ENCODE data around the gene ADAMTS3. TPM values are rescaled to one million over a fixed set of nuclear protein-coding genes. Genes with fewer than 3 reads are reported as not detected.

ADAMTS3 gene
- total RNA-seq, 1 experiment from 2014 or later: 0.39 TPM

GRCh38 chr4:72606751-72607150 lies 37.7 kb upstream of the ADAMTS3 start:
- no peaks in the 10 kb centered on the region for H3K4me1 ChIP-seq (ENCODE audit: control insufficient read depth, insufficient read depth, low read length)
- ATAC-seq (no peak), DNase-seq (ENCODE audit: low read depth, low spot score) (no peak)
- H3K27ac ChIP-seq (ENCODE audit: low read length): no peak overlapping the region
- no peak overlapping the region for H3K4me3 ChIP-seq (ENCODE audit: low read depth in 2 of 2, low read length in 2 of 2)
- intact Hi-C loops (cut with micrococcal nuclease; ENCODE audit: unreplicated experiment) (no loop called here), in situ Hi-C loops (cut with HindIII; ENCODE audit: low pct_unique_long_range_greater_than_20kb, low sequenced_read_pairs) (no loop called here)
- no peaks in the 10 kb centered on the region for H3K27me3 ChIP-seq (ENCODE audit: control insufficient read depth, insufficient read depth, low read length)
- H3K9me3 ChIP-seq (ENCODE audit: control insufficient read depth, insufficient read depth, low read depth, low read length): no peaks in the 10 kb centered on the region
- no peaks in the 10 kb centered on the region for H3K36me3 ChIP-seq (ENCODE audit: control insufficient read depth, insufficient read depth, low read length)
- no TSS peak for BruUV-seq (replicated peaks)
- POLR2A ChIA-PET: no interaction called here
- no peak for TF ChIP-seq SIN3A (IDR thresholded peaks at IDR 0.05; ENCODE audit: borderline replicate concordance, insufficient read depth, low read depth, low read length)
- no peak for TF ChIP-seq POLR2AphosphoS5 (IDR thresholded peaks at IDR 0.05; ENCODE audit: low read depth, low read length)
- no peak for TF ChIP-seq CTCF (IDR thresholded peaks at IDR 0.05)
- no peak for TF ChIP-seq REST (IDR thresholded peaks at IDR 0.05; ENCODE audit: insufficient read depth in 1 of 2, low read depth in 2 of 2, low read length in 1 of 2)
- TF ChIP-seq TCF7L2 (IDR thresholded peaks at IDR 0.05; ENCODE audit: low read depth, low read length): no peak
- CTCF ChIA-PET: no interaction called here

- TF ChIP-seq REST (IDR thresholded peaks at IDR 0.05; ENCODE audit: insufficient read depth in 1 of 2, low read depth in 2 of 2, low read length in 1 of 2) (no peak), SIN3A (IDR thresholded peaks at IDR 0.05; ENCODE audit: borderline replicate concordance, insufficient read depth, low read depth, low read length) (no peak), CTCF (IDR thresholded peaks at IDR 0.05) (no peak), POLR2AphosphoS5 (IDR thresholded peaks at IDR 0.05; ENCODE audit: low read depth, low read length) (no peak), TCF7L2 (IDR thresholded peaks at IDR 0.05; ENCODE audit: low read depth, low read length) (no peak)
- BruUV-seq (replicated peaks): no TSS peak
- intact Hi-C loops (cut with micrococcal nuclease; ENCODE audit: unreplicated experiment) (no loop called here), in situ Hi-C loops (cut with HindIII; ENCODE audit: low pct_unique_long_range_greater_than_20kb, low sequenced_read_pairs) (no loop called here)
- CTCF ChIA-PET: no interaction called here
- H3K36me3 ChIP-seq (ENCODE audit: control insufficient read depth, insufficient read depth, low read length): no peaks in the 10 kb centered on the region
- H3K27me3 ChIP-seq (ENCODE audit: control insufficient read depth, insufficient read depth, low read length): no peaks in the 10 kb centered on the region
- H3K4me3 ChIP-seq (ENCODE audit: low read depth in 2 of 2, low read length in 2 of 2): no peak overlapping the region
- POLR2A ChIA-PET: no interaction called here
- no peaks in the 10 kb centered on the region for H3K4me1 ChIP-seq (ENCODE audit: control insufficient read depth, insufficient read depth, low read length)
- H3K9me3 ChIP-seq (ENCODE audit: control insufficient read depth, insufficient read depth, low read depth, low read length): no peaks in the 10 kb centered on the region
- H3K27ac ChIP-seq (ENCODE audit: low read length): no peak overlapping the region
- ATAC-seq: no peak
- no peak for DNase-seq (ENCODE audit: low read depth, low spot score)
These were observed 35.3 kb upstream of the ADAMTS3 start for GRCh38 chr4:72604324-72604723.

All from Panc1 (cell line).